CD14-positive monocyte (primary cell): ENCODE measurements around the gene MON2. TPM values are rescaled to one million over a fixed set of nuclear protein-coding genes. Genes with fewer than 3 reads are reported as not detected.
"Not testable (repeated sequence)": the region's sequence is repeated elsewhere in the genome, so short reads cannot be mapped to it uniquely, and the experiment has no call there.

Source experiments
- DNase-seq, 3 donors: peaks; one replicate each; pipeline ENCODE4 v3.0.0-alpha.2; 2011 to 2022
- H2AFZ ChIP-seq: 2 replicates; pipeline ENCODE4 v1.6.0; 2012; ENCODE audit warnings: mild to moderate bottlenecking, low read depth, low read length, inconsistent platforms; ENCODE audit not compliant: insufficient read depth, poor library complexity, severe bottlenecking
- H3K27ac ChIP-seq, 2 donors: 1 replicate in 1 of 2; 2 replicates in 1 of 2; pipeline ENCODE4 v1.5.1; 2012 to 2013; ENCODE audit warnings: low read length in 2 of 2, control low read depth in 1 of 2, inconsistent platforms in 1 of 2, low read depth in 1 of 2, mild to moderate bottlenecking in 1 of 2
- H3K27me3 ChIP-seq, 2 donors: one replicate each; pipeline versions ENCODE4 v1.6.0 to v1.6.1; 2011 to 2013; ENCODE audit warnings: low read length in 2 of 2; ENCODE audit not compliant: control insufficient read depth in 2 of 2, insufficient read depth in 2 of 2
- H3K36me3 ChIP-seq, 2 donors: replicated peaks in 1 of 2; 1 replicate in 1 of 2; 2 replicates in 1 of 2; pipeline versions ENCODE4 v1.5.1 to v1.6.1; 2012 to 2013; ENCODE audit warnings: low read length in 2 of 2, control low read depth in 1 of 2, inconsistent platforms in 1 of 2, mild to moderate bottlenecking in 1 of 2; ENCODE audit not compliant: insufficient read depth in 2 of 2, control insufficient read depth in 1 of 2
- H3K4me1 ChIP-seq, 2 donors: 1 replicate in 1 of 2; 2 replicates in 1 of 2; pipeline versions ENCODE4 v1.5.1 to v1.6.1; 2012 to 2013; ENCODE audit warnings: low read length in 2 of 2, control low read depth in 1 of 2, inconsistent platforms in 1 of 2, mild to moderate bottlenecking in 1 of 2, moderate library complexity in 1 of 2; ENCODE audit not compliant: insufficient read depth in 2 of 2, control insufficient read depth in 1 of 2
- H3K4me2 ChIP-seq: replicated peaks from 2 replicates; pipeline ENCODE3; 2012; ENCODE audit warnings: low read length, moderate library complexity, mild to moderate bottlenecking; ENCODE audit not compliant: poor library complexity, severe bottlenecking; ENCODE audit errors: extremely low read depth
- H3K4me3 ChIP-seq, 3 experiments: fragments of 200-600 bp in 1 of 3; sonication (generic) in 1 of 3; replicated peaks in 1 of 3; 1 replicate in 2 of 3; 2 replicates in 1 of 3; pipeline ENCODE4 v1.5.1; 2011 to 2013; ENCODE audit warnings: low read length in 3 of 3, mild to moderate bottlenecking in 3 of 3, control low read depth in 2 of 3, low read depth in 2 of 3, inconsistent platforms in 1 of 3, moderate library complexity in 1 of 3
- H3K79me2 ChIP-seq: 2 replicates; pipeline ENCODE4 v1.6.0; 2012; ENCODE audit warnings: mild to moderate bottlenecking, control low read depth, inconsistent platforms, low read length, moderate library complexity; ENCODE audit not compliant: insufficient read depth
- H3K9ac ChIP-seq: 2 replicates; pipeline ENCODE4 v1.6.0; 2017; ENCODE audit warnings: low read length, mild to moderate bottlenecking; ENCODE audit not compliant: insufficient read depth, poor library complexity, severe bottlenecking
- H3K9me3 ChIP-seq, 2 donors: replicated peaks in 1 of 2; 1 replicate in 1 of 2; 2 replicates in 1 of 2; pipeline versions ENCODE4 v1.5.1 to v1.6.1; 2012 to 2013; ENCODE audit warnings: low read length in 2 of 2, control low read depth in 1 of 2; ENCODE audit not compliant: control insufficient read depth in 1 of 2, insufficient read depth in 1 of 2
- H4K20me1 ChIP-seq: 2 replicates; pipeline ENCODE4 v1.6.0; 2012; ENCODE audit warnings: mild to moderate bottlenecking, low read length, control low read depth, moderate library complexity; ENCODE audit not compliant: insufficient read depth
- H3K27ac Mint-ChIP-seq, 7 donors: one replicate each; pipeline ENCODE4 v1.8.0; 2020; ENCODE audit warnings: mild to moderate bottlenecking in 7 of 7, mixed read lengths in 7 of 7, moderate library complexity in 6 of 7, inconsistent platforms in 2 of 7
- H3K27me3 Mint-ChIP-seq, 3 donors: one replicate each; pipeline ENCODE4 v1.8.0; 2021 to 2022; ENCODE audit warnings: low read depth in 3 of 3, mild to moderate bottlenecking in 3 of 3, mixed read lengths in 3 of 3, moderate library complexity in 3 of 3, inconsistent platforms in 1 of 3
- H3K36me3 Mint-ChIP-seq, 2 donors: one replicate each; pipeline ENCODE4 v1.8.0; 2020; ENCODE audit warnings: mixed read lengths in 2 of 2, inconsistent platforms in 1 of 2, mild to moderate bottlenecking in 1 of 2
- H3K4me1 Mint-ChIP-seq: one replicate; pipeline ENCODE4 v1.8.0; 2020; ENCODE audit warnings: mild to moderate bottlenecking, mixed read lengths
- H3K4me3 Mint-ChIP-seq, 2 donors: one replicate each; pipeline ENCODE4 v1.8.0; 2020; ENCODE audit warnings: mild to moderate bottlenecking in 2 of 2, mixed read lengths in 2 of 2, moderate library complexity in 1 of 2
- H3K9me3 Mint-ChIP-seq, 7 donors: one replicate each; pipeline ENCODE4 v1.8.0; 2020 to 2022; ENCODE audit warnings: mixed read lengths in 7 of 7, mild to moderate bottlenecking in 6 of 7, moderate library complexity in 6 of 7, inconsistent platforms in 2 of 7
- WGBS: methylation state at CpG from one replicate; pipeline ENCODE4 v1.1.5; 2013; ENCODE audit warnings: missing lambda C conversion rate; ENCODE audit not compliant: insufficient coverage; 5-methylcytosine and 5-hydroxymethylcytosine counted together
- intact Hi-C, 2 donors: fragments of 100-400 bp; cut with micrococcal nuclease; formaldehyde crosslinking; loops; one replicate each; pipeline versions ENCODE4 v1.15.0 to v1.15.1; 2023
- polyA plus RNA-seq, 3 donors: library from polyadenylated mRNA; depleted of rRNA in 1 of 3; unstranded in 2 of 3; stranded (reverse) in 1 of 3; fragments of 300-500 nt in 2 of 3; fragments of >200 nt in 1 of 3; fragmentation: Illumina TruSeq in 2 of 3; gene quantifications; 1 replicate in 2 of 3; 2 replicates in 1 of 3; pipeline ENCODE4 v1.2.3, GENCODE V29; 2012 to 2021
- TF ChIP-seq, protein P1 (sequence below): fragments of 200-600 bp; IDR thresholded peaks from one replicate; pipeline ENCODE4 v1.8.0; 2022; ENCODE audit warnings: antibody characterized with exemption, mild to moderate bottlenecking

MON2 gene
- polyA plus RNA-seq, 3 donors, result 6.8 to 17.0 (median 9.6) TPM

GRCh38 chr12:62505786-62506185, 39.2 kb downstream of the MON2 start:
- no CpG with 5 or more reads among the region's 3 CpGs for WGBS

DNA sequence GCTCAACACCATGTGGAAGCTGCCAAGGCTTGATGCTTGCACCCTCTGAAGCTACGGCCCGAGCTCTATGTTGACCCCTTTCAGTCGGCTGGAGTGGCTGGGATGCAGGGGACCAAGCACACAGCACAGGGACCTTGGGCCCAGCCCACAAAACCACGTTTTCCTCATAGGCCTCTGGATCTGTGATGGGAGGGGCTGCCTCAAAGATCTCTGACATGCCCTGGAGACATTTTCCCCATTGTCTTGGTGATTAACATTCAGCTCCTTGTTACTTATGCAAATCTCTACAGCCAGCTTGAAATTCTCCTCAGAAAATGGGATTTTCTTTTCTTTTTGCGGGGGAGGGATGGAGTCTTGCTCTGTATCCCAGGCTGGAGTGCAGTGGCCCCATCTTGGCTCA, 46.3 kb downstream of the MON2 start:
- H3K36me3 ChIP-seq, result peaks cover 25 to 34% of the 10 kb centered on the region in 2 donors
- no peaks in the 10 kb centered on the region for H3K27me3 Mint-ChIP-seq
- H3K9me3 ChIP-seq, result peaks cover 14 to 18% of the 10 kb centered on the region in 2 donors
- H3K4me3 Mint-ChIP-seq, result no peak overlapping the region
- H3K4me1 Mint-ChIP-seq, result peaks cover 10% of the 10 kb centered on the region
- H3K79me2 ChIP-seq, result no peaks in the 10 kb centered on the region
- no peak overlapping the region for H3K9ac ChIP-seq
- peaks cover 19 to 39% (median 27%) of the 10 kb centered on the region in 7 donors for H3K9me3 Mint-ChIP-seq
- peaks cover 43 to 57% of the 10 kb centered on the region in 2 donors for H3K36me3 Mint-ChIP-seq
- peak overlapping the region in 1 of 7 donors; percentile 36 for H3K27ac Mint-ChIP-seq
- no peak overlapping the region for H3K4me3 ChIP-seq
- H2AFZ ChIP-seq, result no peak overlapping the region
- no peaks in the 10 kb centered on the region for H4K20me1 ChIP-seq
- intact Hi-C loops, result no loop called here
- no peaks in the 10 kb centered on the region for H3K27me3 ChIP-seq
- TF ChIP-seq, protein P1, sequence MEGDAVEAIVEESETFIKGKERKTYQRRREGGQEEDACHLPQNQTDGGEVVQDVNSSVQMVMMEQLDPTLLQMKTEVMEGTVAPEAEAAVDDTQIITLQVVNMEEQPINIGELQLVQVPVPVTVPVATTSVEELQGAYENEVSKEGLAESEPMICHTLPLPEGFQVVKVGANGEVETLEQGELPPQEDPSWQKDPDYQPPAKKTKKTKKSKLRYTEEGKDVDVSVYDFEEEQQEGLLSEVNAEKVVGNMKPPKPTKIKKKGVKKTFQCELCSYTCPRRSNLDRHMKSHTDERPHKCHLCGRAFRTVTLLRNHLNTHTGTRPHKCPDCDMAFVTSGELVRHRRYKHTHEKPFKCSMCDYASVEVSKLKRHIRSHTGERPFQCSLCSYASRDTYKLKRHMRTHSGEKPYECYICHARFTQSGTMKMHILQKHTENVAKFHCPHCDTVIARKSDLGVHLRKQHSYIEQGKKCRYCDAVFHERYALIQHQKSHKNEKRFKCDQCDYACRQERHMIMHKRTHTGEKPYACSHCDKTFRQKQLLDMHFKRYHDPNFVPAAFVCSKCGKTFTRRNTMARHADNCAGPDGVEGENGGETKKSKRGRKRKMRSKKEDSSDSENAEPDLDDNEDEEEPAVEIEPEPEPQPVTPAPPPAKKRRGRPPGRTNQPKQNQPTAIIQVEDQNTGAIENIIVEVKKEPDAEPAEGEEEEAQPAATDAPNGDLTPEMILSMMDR, result no peak
- peaks cover 0 to 9% of the 10 kb centered on the region in 2 donors for H3K4me1 ChIP-seq
- no peak for DNase-seq
- no peak overlapping the region for H3K4me2 ChIP-seq
- WGBS, result 96% methylated on average over 4 of the region's 5 CpGs
- H3K27ac ChIP-seq, result no peak overlapping the region

More at GRCh38 chr12:62505786-62506185, 39.2 kb downstream of the MON2 start:
- intact Hi-C loops, result no loop called here
- Histone ChIP-seq H3K4me2 (no peak overlapping the region), H3K4me3 (no peak overlapping the region), H3K27ac (no peak overlapping the region), H3K36me3 (peaks cover 64 to 96% of the 10 kb centered on the region in 2 donors), H3K9me3 (no peaks in the 10 kb centered on the region), H3K79me2 (no peaks in the 10 kb centered on the region), H4K20me1 (no peaks in the 10 kb centered on the region), H3K27me3 (no peaks in the 10 kb centered on the region), H2AFZ (no peak overlapping the region), H3K4me1 (no peaks in the 10 kb centered on the region), H3K9ac (no peak overlapping the region)
- no peak for DNase-seq
- Mint-ChIP-seq H3K27ac (peak overlapping the region in 4 of 7 donors; percentile 7 to 40 (median 31)), H3K4me3 (no peak overlapping the region), H3K4me1 (no peaks in the 10 kb centered on the region), H3K9me3 (peaks cover 0 to 11% (median 4%) of the 10 kb centered on the region in 7 donors), H3K36me3 (peaks cover 66 to 82% of the 10 kb centered on the region in 2 donors), H3K27me3 (no peaks in the 10 kb centered on the region)
- TF ChIP-seq, protein P1, result no peak

DNA sequence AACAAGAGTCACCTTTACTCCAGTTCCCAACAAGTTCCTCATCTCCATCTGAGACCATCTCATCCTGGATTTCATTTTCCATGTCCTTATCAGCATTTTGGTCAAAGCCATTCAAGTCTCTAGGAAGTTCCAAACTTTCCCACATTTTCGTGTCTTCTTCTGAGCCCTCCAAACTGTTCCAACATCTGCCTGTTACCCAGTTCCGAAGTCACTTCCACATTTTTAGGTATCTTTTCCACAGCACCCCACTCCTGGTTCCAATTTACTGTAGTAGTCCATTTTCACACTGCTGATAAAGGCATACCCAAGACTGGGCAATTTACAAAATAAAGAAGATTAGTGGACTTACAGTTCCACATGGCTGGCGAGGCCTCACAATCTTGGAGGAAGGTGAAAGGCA, 47.5 kb downstream of the MON2 start:
- H3K79me2 ChIP-seq, H3K27me3 ChIP-seq, H4K20me1 ChIP-seq, H3K4me3 ChIP-seq, H3K9ac ChIP-seq, intact Hi-C loops, H3K27ac Mint-ChIP-seq, DNase-seq, H2AFZ ChIP-seq, H3K27ac ChIP-seq, H3K4me3 Mint-ChIP-seq, H3K4me2 ChIP-seq, H3K4me1 ChIP-seq, H3K27me3 Mint-ChIP-seq: not testable (repeated sequence)
- peaks cover 14 to 18% of the 10 kb centered on the region in 2 donors for H3K9me3 ChIP-seq
- peaks cover 40 to 54% of the 10 kb centered on the region in 2 donors for H3K36me3 Mint-ChIP-seq
- H3K4me1 Mint-ChIP-seq, result peaks cover 10% of the 10 kb centered on the region
- peaks cover 19 to 37% (median 27%) of the 10 kb centered on the region in 7 donors for H3K9me3 Mint-ChIP-seq
- 100% methylated on average over 2 of the region's 3 CpGs for WGBS
- H3K36me3 ChIP-seq, result peaks cover 18 to 31% of the 10 kb centered on the region in 2 donors
